COLO668 (cell line): ENCODE results near the gene ANO7.
A peak's percentile ranks its signal among the peaks of the same experiment; 100 is the strongest.

Experiments used
- DNase-seq: peaks from one replicate; lab custom pipeline; 2025; ENCODE audit not compliant: unreplicated experiment; lab: John Stamatoyannopoulos, UW

Gene ANO7

GRCh38 chr2:241271706-241272302, 83.3 kb downstream of the ANO7 start:
- peak; percentile 49 for DNase-seq

DNA sequence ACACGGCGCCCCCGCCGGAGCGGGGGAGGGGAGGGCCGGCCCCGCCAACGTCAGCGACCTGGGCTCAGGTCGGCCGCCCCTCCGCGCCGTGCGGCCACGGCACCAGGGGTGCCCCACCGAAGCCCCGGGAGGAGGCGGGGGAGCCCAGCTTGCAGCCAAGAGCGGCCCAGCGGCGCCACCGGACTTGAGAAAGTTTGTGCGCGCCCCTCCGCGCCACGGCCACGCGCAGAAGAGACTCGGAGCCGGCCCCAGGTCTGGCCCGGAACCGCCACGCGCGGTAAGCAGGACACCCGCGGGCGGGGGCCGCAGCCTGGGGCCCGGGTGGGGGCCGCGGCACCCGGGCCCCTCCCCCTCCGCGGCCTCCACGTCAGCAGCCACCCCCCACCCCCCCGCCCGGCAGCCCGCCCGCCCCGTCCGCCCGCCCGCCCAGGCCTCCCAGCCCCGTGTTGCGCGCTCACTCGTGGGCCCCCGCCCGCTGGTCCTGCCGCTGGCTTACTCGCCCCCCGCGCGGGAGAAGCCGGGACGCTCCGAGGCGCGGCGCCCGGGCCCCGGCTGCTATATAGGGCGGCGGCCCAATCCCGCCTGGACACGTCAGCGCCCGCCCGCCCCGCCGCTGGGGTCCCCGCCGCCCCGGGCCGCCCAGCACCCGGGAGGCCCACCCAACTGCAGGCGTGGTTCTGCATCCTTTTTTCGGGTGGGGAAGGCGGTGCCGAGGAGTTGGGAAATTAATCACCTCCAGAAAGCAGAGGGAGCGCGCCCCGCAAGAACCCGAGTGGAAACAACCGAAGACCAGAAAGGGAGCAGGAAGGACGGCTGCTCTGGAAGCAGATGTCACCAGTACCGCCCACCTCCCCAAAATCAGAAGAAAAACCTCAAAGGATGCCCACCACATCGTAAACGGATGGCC, 84.1 kb downstream of the ANO7 start:
- peak; percentile 36 for DNase-seq

DNA sequence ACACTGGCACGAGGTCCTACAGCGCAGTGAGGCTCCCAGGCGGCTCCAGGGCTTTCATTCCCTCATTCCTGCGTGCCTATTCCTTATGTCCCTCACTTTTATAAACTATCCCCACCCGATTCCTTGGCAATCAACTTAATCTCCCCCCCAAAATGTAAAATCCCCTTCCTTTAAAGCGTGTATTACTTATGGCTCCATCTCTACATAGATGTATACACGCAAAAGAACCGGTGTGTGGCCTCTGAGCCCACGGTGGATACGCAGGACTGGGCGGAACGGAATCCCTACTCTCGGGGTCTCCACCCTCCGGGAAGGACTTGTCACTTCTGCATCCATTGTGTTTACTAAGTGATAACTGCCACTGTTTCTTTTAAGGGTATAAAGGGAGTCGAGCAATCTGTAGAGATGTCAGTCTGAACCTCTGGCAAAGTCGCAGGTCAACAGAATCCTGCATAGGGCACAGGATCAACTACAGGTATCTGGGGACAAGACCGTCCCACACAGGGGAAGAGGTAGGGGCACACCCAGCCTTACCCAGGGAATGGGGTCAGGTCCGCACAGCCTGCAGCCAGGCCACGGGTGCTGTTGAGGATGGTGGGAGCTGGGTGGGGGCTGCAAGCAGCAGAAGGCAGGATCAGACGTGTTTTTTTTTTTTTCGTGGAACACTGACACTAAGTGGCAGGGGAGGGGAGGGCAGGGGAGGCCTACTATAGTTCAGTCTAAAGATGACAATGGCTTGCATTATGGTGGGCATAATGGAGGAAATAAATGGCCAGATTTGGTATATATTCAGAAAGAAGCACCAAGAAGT, 84.9 kb downstream of the ANO7 start:
- no peak for DNase-seq

GRCh38 chr2:241274127-241274526, 85.7 kb downstream of the ANO7 start:
- no peak for DNase-seq
